GM12872 (cell line): ENCODE data around the gene RTN4RL1.

Experiments used
- CTCF ChIP-seq: IDR thresholded peaks from 3 replicates; pipeline ENCODE4 v1.5.1; 2011; ENCODE audit warnings: low read depth, mild to moderate bottlenecking, low read length, moderate library complexity; ENCODE audit not compliant: insufficient read depth

RTN4RL1 gene

GRCh38 chr17:2025220-2025621 is at the start of gene RTN4RL1:
TSS of gene RTN4RL1 (minus strand) at chr17:2025334. CDS start at chr17:2024865, 469 bp downstream.
- TF ChIP-seq CTCF = no peak

DNA sequence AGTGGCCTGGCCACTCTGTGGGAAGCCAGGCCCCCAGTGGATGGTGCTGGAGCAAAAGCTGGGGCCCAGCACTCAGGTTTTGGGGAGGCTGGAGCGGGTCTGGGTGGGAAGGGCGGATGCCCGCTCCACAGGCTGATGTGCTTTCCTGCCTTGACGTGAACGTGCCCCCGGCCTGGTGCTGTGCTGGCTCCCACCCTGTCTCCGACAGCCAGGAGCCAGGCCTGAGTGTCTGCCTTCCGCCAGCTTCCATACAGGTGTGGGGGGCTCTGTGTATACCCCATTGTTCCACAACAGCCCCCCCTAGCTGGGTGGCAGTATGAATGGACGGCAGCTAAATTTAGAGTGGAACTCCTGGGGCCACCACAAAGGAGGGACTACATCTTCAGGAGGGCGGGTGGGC is 49.8 kb upstream of the RTN4RL1 start:
- TF ChIP-seq CTCF = no peak

DNA sequence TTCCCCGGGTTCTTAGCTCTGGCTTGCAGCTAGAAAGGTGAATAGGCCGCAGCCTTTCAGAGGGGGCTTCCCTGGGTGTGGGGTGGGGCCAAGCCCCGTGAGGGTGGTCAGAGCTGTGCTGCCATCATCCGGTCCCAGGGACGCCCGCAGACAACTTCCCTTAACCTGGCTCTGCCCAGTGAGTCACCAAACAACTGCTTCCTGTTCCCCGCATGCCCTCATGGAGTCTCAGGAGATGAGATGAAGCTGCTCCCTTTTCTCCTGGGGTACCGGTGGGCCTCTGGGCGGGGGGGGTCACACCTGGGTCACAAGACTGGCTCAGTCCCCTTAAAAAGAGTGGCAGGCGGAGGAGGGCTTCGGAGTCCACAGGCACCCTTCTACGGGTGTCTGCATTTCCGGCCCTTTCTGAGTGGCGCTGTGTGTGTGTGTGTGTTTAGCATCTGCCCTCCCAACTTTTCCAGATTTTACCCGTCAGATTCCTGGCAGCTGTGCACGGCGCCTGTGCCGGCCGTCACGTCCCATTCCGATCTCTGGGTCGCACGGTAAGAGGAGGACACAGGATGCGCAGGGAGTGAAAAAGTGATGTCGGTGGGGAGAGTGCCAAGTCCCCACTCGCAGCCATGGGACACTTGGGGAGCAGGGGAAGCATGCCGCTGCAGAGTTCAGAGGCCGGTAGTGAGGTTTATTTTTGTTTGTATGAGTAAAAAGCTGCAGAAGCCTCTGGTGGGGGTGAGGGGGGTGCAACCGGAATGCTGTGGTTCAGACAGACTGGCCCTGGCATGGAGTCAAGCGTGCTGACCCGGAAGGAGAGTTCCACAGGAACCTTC is 46.5 kb upstream of the RTN4RL1 start:
- no peak for TF ChIP-seq CTCF

GRCh38 chr17:2071024-2071385 is 45.9 kb upstream of the RTN4RL1 start:
- no peak for TF ChIP-seq CTCF

- TF ChIP-seq CTCF = peak; percentile 60
These were observed 45.3 kb upstream of the RTN4RL1 start for GRCh38 chr17:2070241-2071023.

DNA sequence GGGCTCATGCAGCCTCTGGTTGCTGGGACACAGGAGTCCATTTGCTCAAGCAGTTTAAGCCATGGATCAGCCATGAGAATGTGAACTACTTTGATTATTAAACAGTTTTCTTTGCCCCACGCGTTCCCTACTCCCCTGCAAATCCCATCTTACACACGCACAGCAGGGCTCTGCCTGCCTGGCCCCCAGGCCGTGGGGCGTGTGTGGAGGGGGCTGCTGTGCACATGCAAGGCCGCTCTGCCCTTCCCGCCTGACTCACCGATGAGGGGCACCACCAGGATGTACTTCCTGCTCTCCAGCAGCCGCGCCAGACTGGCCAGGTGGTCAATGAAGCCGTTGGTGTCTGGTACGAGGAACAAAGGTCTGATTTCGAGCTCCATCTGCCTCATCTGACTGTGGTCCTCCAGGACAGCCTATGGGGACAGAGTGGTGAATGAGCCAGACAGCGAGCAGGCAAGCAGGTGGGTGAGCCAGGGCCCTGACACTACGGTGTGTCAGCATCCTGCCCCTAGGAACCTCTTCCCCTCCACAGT is 43.5 kb upstream of the RTN4RL1 start:
- TF ChIP-seq CTCF = no peak

GRCh38 chr17:2068031-2068518 is 42.9 kb upstream of the RTN4RL1 start:
- no peak for TF ChIP-seq CTCF
